NCI-H2029 (cell line): ENCODE measurements around the gene PDLIM1.
A peak's percentile ranks its signal among the peaks of the same experiment; 100 is the strongest.

Source experiments
- DNase-seq: peaks from one replicate; lab custom pipeline; 2025; lab: John Stamatoyannopoulos, UW

PDLIM1 gene

DNA sequence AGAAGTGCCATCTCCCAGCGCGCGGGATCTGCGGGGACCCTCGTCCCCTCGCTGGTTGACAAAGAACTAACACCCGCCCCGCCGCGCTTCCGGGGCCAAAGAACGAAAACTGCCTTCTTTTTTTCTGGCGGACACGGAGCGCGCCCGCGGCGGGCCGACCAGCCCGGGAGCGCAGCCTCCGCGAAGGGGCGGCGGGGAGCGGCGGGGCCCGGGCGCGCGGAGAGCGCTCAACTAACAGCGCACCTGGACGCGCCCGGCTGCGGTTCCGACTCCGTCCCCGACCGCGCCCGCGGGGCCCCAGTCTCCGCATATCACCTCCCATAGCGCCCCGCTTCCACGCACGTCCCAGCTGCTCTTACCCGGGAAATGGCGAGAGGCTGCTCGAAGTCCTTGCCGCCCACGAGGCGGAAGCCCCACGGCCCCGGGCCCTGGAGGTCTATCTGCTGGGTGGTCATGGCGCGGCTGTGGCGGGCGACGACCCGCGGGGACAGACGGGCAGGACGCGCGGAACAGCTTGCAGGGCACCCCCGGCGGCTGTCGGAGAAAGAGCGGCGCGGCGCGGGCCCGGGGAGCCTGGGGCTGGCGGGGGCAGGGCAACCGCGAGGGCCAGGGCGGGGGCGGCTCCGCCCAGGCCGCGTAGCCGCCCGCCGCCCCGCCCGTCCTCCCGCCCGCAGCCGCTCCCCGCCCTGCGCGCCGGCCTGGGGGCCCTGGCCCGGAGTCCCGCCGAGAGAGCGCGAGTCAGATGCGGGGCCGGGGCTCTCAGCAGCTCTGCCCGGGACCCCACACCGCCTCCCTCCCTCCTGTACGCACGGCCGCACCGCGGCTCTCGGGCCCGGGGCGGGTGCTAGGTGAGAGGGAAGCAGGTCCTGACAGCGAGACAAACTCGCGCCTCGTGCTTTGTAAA is at the start of gene PDLIM1:
Gene PDLIM1, minus strand, starts transcription at position 543 of the 904 bp plus-strand sequence. Its CDS starts 88 bp downstream, at position 455.
- no peak for DNase-seq

- DNase-seq = no peak
Measured at GRCh38 chr10:95339863-95340262, 49.1 kb upstream of the PDLIM1 start.

GRCh38 chr10:95337423-95338160 is 46.8 kb upstream of the PDLIM1 start:
- DNase-seq = no peak

DNA sequence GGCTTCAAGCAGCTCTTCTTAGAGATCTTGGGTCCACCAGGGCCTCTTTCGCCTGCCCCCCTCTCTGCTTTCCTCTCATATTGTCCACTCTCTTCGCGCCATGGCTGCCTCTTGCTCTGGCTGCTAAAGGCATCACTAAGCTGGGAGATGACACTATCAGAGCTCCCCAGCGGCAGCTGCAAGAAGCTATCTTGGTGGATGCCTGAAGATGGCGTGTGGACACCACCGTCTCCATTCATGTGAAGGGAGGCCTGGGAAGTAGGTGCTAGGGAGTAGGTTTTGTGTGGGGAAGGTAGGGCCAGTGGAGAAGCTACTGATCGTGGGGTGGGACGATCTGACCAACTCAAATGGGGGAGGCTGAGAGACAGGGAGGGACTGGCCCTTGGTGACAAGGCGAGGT is 45.9 kb upstream of the PDLIM1 start:
- DNase-seq = no peak

GRCh38 chr10:95335933-95336699 is 45.3 kb upstream of the PDLIM1 start:
- no peak for DNase-seq

DNA sequence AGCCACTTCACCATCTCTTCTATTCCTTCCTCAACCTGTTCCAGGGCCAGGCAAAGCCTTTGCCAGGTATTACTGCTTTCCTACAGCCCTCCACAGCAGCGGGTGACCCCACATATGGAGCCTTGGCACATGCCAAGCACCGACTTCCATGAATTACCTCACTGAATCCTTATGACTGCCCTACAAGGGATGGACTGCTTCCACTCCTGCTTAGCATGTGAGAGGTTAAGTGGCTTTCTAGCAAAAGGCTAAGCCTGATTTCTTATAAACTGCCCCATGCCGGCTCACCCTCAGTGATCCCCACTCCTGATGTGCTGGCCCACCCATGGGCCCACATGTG is 44.0 kb upstream of the PDLIM1 start:
- DNase-seq = no peak

- DNase-seq = no peak
Measured at GRCh38 chr10:95333997-95334804, 43.4 kb upstream of the PDLIM1 start.

- no peak for DNase-seq
Measured at GRCh38 chr10:95332666-95333249, 42.0 kb upstream of the PDLIM1 start.

DNA sequence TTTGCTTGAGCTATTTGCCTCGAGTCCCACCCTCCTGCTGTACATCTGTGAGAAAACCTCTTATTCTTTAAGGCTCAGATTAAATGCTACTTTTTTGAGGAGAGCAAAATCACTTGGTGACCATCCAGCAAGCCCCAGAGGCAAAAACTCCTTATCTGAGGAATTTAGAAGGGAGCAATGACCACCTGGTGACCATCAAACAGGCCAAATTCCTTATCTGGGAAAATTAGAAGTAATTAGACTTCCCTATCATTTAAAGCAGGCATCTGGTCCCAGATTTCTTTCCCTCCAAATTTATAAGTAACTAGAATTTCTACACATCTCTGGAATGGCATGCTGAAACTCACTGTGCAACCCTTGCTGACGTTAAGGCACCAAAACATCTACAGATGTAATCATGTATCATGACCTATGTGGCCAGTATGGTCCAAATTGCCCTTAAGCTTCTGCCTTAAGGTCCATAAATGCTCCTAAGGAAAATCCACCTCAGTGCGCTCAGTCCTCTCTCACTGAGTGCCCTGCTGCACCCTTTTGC is 40.9 kb upstream of the PDLIM1 start:
- DNase-seq = no peak

GRCh38 chr10:95330966-95331453 is 40.2 kb upstream of the PDLIM1 start:
- no peak for DNase-seq

DNA sequence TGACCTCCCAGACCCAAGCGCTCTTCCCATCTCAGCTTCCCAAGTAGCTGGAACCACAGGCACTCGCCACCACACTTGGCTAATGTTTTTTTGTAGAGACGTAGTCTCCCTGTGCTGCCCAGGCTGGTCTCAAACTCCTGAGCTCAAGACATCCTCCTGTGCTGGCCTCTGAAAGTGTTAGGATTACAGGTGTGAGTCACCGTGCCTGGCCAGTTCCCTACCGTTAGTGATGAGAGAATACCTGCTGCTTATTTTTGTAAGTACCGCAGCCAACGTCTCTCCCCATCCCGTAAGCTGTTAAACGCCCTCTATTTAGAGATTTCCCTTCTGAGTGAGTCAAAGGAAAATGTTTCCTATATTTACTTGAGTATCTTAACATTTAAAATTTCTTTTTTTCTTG is 38.5 kb upstream of the PDLIM1 start:
- DNase-seq = no peak

GRCh38 chr10:95328013-95328412 is 37.2 kb upstream of the PDLIM1 start:
- no peak for DNase-seq

- peak; percentile 66 for DNase-seq
Measured at GRCh38 chr10:95327367-95327766, 36.6 kb upstream of the PDLIM1 start.

DNA sequence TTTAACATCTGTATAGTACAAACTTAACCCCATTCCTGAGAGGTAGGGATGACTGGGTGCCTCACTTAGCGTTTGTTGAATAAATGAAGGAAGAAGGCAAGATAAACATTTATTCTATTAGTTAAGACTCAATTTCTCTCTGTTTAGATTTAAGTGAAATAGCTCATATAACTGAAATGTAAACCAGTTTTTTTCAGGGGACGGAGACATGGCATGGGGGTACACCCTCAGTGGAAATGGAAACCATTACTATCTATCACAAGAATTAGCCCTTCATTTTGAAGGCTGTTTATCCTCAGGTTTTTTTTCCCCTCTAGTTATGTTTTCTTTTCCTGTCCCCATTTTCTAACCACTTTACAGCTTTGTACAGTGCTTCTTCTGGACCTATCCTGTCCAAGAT is 35.6 kb upstream of the PDLIM1 start:
- DNase-seq = no peak

DNA sequence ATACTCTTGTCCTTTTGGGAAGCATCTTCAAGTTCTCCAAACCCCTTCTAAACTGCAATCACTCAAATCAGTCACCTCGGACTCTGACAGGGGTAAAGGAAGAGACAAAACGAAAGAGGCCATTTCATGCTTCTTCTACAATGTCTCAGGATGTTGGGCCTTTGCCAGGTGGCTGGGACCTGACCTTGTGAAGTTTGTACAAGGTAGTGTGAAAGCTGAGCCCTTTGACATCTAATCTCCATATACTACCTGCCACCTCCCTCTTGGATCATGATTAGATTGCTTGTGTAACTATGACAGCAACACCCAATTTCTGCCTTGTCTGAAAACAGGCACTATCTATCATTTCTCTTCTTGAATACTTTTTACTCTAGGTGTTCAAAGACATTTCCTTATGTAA is 35.1 kb upstream of the PDLIM1 start:
- DNase-seq = no peak

DNA sequence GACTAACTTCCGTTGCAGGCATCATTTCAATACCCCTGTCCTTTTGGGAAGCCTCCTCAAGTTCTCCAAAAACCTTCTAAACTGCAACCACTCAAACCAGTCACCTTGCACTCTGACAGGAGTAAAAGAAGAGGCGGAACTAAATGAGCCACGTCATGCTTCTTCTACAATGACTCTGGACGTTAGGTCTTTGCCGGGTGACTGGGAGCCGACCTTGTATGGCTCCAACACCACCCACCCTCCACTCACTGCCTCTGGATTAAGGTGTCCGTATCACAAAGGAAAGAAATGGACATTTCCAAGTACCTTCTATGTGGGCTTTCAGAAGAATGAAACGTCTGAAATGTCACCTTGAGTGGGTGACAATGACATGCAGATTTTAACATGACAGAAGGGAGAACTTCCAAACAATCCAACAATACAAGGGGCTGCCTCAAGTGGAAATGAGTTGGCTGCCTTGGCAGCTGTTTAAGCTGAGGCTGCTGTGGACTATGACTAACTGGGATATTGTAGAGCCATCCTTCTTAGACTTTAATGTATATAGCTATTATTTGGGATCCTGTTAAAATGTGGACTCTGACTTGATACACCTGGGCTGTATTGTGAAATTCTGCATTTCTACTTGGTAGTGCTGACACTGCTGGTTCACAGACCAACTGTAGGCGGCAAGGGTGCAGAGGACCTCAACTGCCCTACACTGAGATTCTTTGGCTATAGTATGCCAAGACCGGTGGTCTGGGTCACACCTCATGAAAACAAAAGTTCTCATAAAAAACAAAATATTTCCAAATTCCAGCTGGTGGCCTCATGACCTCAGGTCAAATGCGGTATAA is 33.8 kb upstream of the PDLIM1 start:
- DNase-seq = no peak

GRCh38 chr10:95321554-95322301 is 30.9 kb upstream of the PDLIM1 start:
- no peak for DNase-seq

DNA sequence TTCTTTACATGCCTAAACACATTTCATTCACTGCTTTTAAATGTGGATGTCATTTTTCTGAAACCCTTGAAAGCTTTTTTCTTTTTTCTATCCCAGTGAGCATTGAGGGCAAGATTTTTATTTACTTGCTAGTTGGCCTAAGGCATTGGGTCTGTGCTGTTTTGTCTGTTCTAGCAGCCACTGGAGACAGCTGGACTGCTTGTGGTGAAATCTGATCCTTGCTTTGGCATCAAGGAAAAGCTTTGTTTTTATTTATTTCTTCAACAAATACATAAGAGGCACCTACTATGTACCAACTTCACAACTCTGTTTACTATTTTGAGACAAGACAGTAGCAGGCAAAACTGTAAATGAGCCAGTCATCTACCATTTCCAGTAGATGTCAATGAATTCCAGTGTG is 28.4 kb upstream of the PDLIM1 start:
- DNase-seq = no peak

- DNase-seq = no peak
Measured at GRCh38 chr10:95315509-95315908, 24.7 kb upstream of the PDLIM1 start.
